ENCODE data around the gene HHIPL1. TPM values are rescaled to one million over a fixed set of nuclear protein-coding genes. Genes with fewer than 3 reads are reported as not detected.

HHIPL1 gene
- total RNA-seq, 5 donors from 2014 or later (not counting 1 experiment from before 2014, with no cell fraction given): 0.05 to 0.35 (median 0.23) TPM

Other genes starting within 250 kb of the HHIPL1 start
- 10 to 100 TPM; 47.7 to 64.6 (median 52.4) TPM for gene SETD3, start 164.3 kb upstream of the HHIPL1 start, total RNA-seq
- gene CCNK, start 163.7 kb upstream of the HHIPL1 start, total RNA-seq: 100 to 1,000 TPM in 2 of 5 donors, 10 to 100 TPM in 3; 61.8 to 138 (median 74.6) TPM
- 10 to 100 TPM in 1 of 5 donors, 1 to 10 TPM in 4; 6.6 to 12.0 (median 9.1) TPM for gene CCDC85C, start 40.9 kb upstream of the HHIPL1 start, total RNA-seq
- gene CYP46A1, start 39.2 kb downstream of the HHIPL1 start, total RNA-seq: under 1 TPM; 0.10 to 0.51 (median 0.39) TPM
- gene EML1, start 148.3 kb downstream of the HHIPL1 start, total RNA-seq: 1 to 10 TPM in 1 of 5 donors, under 1 TPM in 2, not detected in 2; 0.53 to 1.4 (median 0.60) TPM